HFFc6 (cell line): ENCODE data around the gene CCDC102A. TPM values are rescaled to one million over a fixed set of nuclear protein-coding genes. Genes with fewer than 3 reads are reported as not detected.
"Not testable (repeated sequence)": the region's sequence is repeated elsewhere in the genome, so short reads cannot be mapped to it uniquely, and the experiment has no call there.

ENCODE experiments used
- DNase-seq: peaks from one replicate; pipeline ENCODE4 v3.0.0-alpha.2; 2018
- H3K27ac Mint-ChIP-seq: 2 replicates; pipeline ENCODE4 v1.8.0; 2020; ENCODE audit warnings: mild to moderate bottlenecking, mixed read lengths
- H3K27me3 Mint-ChIP-seq: 2 replicates; pipeline ENCODE4 v1.8.0; 2021; ENCODE audit warnings: mild to moderate bottlenecking, moderate library complexity, mixed read lengths; ENCODE audit not compliant: insufficient read depth
- H3K36me3 Mint-ChIP-seq: 2 replicates; pipeline ENCODE4 v1.8.0; 2021; ENCODE audit warnings: low read depth, mixed read lengths
- H3K4me1 Mint-ChIP-seq: 2 replicates; pipeline ENCODE4 v1.8.0; 2020; ENCODE audit warnings: low read depth, mixed read lengths
- H3K4me3 Mint-ChIP-seq: 2 replicates; pipeline ENCODE4 v1.8.0; 2020; ENCODE audit warnings: mild to moderate bottlenecking, moderate library complexity, mixed read lengths
- H3K9me3 Mint-ChIP-seq: 2 replicates; pipeline ENCODE4 v1.8.0; 2020; ENCODE audit warnings: mild to moderate bottlenecking, mixed read lengths
- total RNA-seq, 6 experiments: library from RNA; stranded (reverse); fragmentation: NEBNext Ultra II Directional; extraction: Animal tissue kit (Norgen Biotek cat#: 25700); gene quantifications; 2 replicates in 1 of 6; 3 replicates in 5 of 6; pipeline ENCODE4 v1.2.3, GENCODE V29; 2021
- TF ChIP-seq, protein P1 (sequence below): fragments of 200-600 bp; sonication (generic); IDR thresholded peaks from 2 replicates; pipeline ENCODE4 v1.5.0; 2021; ENCODE audit warnings: antibody characterized with exemption, mild to moderate bottlenecking

CCDC102A gene
- total RNA-seq, 6 experiments from 2014 or later = 3.6 to 4.6 (median 4.1) TPM

DNA sequence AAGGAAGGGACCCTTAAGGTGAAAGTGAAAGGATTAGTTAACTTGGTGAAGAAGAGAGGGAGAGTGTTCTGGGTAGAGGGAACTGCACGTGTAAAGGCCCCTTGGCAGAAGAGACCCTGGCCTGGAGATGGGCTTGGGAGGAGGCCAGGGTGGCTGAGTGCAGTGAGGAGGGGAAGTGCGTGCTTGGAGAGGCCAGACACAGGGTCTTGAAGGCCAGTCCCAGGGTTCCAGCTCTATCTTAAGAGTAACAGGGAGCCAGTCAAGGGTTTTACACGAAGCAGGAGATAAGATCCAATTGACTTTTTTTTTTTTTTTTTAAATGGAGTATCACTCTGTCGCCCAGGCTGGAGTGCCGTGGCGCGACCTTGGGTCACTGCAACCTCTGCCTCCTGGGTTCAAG, 34.9 kb downstream of the CCDC102A start:
- Mint-ChIP-seq H3K9me3 (no peaks in the 10 kb centered on the region), H3K27ac (no peak overlapping the region), H3K27me3 (peaks cover 59% of the 10 kb centered on the region), H3K4me3 (no peak overlapping the region), H3K4me1 (no peaks in the 10 kb centered on the region), H3K36me3 (no peaks in the 10 kb centered on the region)
- DNase-seq = no peak
- TF ChIP-seq, protein P1, sequence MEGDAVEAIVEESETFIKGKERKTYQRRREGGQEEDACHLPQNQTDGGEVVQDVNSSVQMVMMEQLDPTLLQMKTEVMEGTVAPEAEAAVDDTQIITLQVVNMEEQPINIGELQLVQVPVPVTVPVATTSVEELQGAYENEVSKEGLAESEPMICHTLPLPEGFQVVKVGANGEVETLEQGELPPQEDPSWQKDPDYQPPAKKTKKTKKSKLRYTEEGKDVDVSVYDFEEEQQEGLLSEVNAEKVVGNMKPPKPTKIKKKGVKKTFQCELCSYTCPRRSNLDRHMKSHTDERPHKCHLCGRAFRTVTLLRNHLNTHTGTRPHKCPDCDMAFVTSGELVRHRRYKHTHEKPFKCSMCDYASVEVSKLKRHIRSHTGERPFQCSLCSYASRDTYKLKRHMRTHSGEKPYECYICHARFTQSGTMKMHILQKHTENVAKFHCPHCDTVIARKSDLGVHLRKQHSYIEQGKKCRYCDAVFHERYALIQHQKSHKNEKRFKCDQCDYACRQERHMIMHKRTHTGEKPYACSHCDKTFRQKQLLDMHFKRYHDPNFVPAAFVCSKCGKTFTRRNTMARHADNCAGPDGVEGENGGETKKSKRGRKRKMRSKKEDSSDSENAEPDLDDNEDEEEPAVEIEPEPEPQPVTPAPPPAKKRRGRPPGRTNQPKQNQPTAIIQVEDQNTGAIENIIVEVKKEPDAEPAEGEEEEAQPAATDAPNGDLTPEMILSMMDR = no peak

DNA sequence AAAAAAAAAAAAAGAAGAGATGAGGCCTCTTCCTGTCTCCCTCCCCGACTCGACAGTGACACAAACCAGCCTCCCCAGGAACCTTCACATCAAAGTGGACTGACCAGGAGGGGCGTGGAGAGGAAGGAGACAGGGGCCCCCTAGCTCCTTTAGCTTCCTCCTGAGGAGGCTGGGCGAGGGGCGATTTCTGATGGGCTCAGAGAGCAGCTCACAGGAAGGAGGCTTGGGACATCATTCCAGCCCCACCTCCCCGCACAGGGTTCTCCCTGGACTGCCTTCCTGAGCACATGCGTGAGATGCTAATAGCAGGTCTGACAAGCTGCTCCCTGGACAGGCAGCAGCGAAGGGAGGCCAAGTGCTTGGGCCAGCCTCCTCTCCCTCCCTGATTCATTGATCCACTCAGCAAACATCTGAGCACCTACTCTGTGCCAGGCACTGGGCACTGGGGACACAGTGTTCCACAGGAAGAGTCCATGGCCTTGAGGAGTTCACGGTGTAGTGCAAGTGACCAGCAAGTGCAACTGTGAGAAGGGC, 35.7 kb downstream of the CCDC102A start:
- Mint-ChIP-seq H3K27ac (no peak overlapping the region), H3K27me3 (peaks cover 57% of the 10 kb centered on the region), H3K36me3 (no peaks in the 10 kb centered on the region), H3K4me1 (no peaks in the 10 kb centered on the region), H3K4me3 (no peak overlapping the region), H3K9me3 (no peaks in the 10 kb centered on the region)
- TF ChIP-seq, protein P1 = no peak
- no peak for DNase-seq

DNA sequence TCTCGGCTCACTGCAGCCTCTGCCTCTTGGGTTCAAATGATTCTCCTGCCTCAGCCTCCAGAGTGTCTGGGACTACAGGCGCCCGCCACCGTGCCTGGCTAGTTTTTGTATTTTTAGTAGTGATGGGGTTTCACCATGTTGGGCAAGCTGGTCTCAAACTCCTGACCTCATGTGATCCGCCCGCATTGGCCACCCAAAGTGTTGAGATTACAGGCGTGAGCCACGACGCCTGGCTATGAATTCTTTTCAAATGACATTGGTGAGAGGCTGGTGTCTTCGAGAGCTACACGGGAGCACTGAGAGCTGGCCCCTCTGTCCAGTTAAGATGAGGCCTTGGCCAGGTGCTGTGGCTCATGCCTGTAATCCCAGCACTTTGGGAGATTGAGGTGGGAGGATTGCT, 36.4 kb downstream of the CCDC102A start:
- H3K27me3 Mint-ChIP-seq = peaks cover 57% of the 10 kb centered on the region
- not testable (repeated sequence) for H3K36me3 Mint-ChIP-seq, DNase-seq, H3K4me1 Mint-ChIP-seq, H3K4me3 Mint-ChIP-seq, H3K27ac Mint-ChIP-seq, H3K9me3 Mint-ChIP-seq

DNA sequence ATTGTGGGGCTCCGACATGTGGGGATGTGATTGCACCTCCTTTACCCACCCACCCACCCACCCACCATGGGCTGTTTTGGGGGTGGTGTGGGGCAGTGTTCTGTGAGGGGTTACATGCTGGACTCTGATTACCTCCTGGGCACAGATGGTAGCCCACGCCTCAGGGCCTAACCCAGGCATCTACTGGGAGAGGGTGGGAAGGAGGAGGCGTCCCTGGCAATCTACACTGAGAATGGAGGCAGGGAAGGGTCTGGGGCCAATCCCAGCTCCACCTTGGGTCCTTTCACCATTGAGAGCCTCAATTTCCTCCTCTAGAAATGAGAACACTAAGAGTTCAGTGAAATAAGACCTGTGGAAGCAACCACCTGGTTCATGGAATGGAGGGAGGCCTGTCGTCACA, 38.3 kb downstream of the CCDC102A start:
- H3K4me1 Mint-ChIP-seq = no peaks in the 10 kb centered on the region
- TF ChIP-seq, protein P1 = no peak
- H3K4me3 Mint-ChIP-seq = no peak overlapping the region
- H3K27me3 Mint-ChIP-seq = peaks cover 55% of the 10 kb centered on the region
- no peak for DNase-seq
- H3K9me3 Mint-ChIP-seq = no peaks in the 10 kb centered on the region
- H3K27ac Mint-ChIP-seq = no peak overlapping the region
- H3K36me3 Mint-ChIP-seq = no peaks in the 10 kb centered on the region

DNA sequence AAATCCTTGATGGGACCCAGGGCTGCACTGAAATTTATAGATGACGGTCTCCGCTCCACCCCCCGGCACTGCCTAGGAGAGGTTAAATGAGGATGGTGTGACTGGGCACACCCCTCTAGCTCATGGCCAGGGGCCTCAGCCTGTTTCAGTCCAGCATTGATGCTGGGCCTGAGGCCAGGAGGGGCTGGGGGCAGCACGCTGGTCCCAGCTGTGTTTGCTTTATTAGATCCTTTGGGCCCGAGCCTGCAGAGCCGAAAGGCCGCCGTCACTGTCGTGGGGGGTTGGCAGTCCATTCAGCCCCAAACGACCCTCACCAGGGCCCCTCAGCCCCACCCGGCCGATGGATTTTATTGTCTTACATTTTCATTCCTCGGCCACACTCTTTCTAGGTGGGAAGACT, 39.2 kb downstream of the CCDC102A start:
- Mint-ChIP-seq H3K9me3 (no peaks in the 10 kb centered on the region), H3K4me1 (no peaks in the 10 kb centered on the region), H3K4me3 (no peak overlapping the region), H3K27ac (no peak overlapping the region), H3K27me3 (peaks cover 50% of the 10 kb centered on the region), H3K36me3 (no peaks in the 10 kb centered on the region)
- DNase-seq = no peak
- TF ChIP-seq, protein P1 = no peak

DNA sequence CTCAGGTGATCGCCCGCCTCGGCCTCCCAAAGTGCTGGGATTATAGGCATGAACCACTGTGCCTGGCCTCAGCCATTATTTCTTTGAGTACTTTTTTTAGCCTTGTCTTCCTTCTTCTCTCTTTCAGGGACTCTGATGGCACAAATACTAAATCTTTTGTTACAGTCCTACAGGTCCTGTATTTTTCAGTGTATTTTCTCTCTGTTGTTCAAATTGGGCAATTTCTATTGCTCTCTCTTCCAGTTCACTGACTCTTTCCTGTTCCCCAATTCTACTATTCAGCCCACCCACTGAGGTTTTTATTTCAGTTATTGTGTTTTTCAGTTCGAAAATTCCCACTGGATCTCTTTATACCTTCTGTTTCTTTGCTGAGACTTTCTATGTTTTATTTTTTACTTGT, 42.6 kb downstream of the CCDC102A start:
- Mint-ChIP-seq H3K4me1 (no peaks in the 10 kb centered on the region), H3K9me3 (no peaks in the 10 kb centered on the region), H3K4me3 (no peak overlapping the region), H3K36me3 (no peaks in the 10 kb centered on the region), H3K27ac (no peak overlapping the region), H3K27me3 (peaks cover 42% of the 10 kb centered on the region)
- no peak for DNase-seq
- TF ChIP-seq, protein P1 = no peak
